Fibroblast of mammary gland (primary cell): Measurements from ENCODE around the gene TTC3.

Source experiments
- DNase-seq: peaks from one replicate; pipeline ENCODE4 v3.0.0-alpha.2; 2010; ENCODE audit warnings: low read depth
- H3K4me3 ChIP-seq: 2 replicates; pipeline ENCODE4 v1.5.1; 2011; ENCODE audit warnings: low read depth, mild to moderate bottlenecking, low read length, moderate library complexity; ENCODE audit not compliant: control insufficient read depth
- TF ChIP-seq, protein P1 (sequence below): conservative IDR thresholded peaks from 2 replicates; pipeline ENCODE4 v1.5.1; 2011; ENCODE audit warnings: low read depth, low read length, inconsistent platforms; ENCODE audit not compliant: control insufficient read depth, insufficient read depth

The TTC3 gene

DNA sequence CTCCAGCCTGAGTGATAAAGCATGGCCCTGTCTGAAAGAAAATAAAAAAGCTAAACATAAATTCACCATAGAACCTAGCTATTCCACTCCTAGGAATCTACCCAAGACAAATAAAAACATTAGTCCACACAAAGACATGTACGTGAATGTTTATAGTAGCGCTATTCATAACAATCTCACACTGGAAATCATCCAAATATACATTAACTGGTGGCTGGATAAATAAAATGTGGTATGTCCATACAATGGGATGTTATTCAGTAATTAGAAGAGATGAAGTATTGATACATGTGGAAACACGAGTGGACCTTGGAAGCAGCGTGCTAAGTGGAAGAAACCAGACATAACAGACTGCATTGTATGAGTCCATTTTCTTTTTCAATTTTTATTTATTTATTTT is 36.9 kb upstream of the TTC3 start:
- H3K4me3 ChIP-seq, result no peak overlapping the region
- DNase-seq, result no peak
- TF ChIP-seq, protein P1, sequence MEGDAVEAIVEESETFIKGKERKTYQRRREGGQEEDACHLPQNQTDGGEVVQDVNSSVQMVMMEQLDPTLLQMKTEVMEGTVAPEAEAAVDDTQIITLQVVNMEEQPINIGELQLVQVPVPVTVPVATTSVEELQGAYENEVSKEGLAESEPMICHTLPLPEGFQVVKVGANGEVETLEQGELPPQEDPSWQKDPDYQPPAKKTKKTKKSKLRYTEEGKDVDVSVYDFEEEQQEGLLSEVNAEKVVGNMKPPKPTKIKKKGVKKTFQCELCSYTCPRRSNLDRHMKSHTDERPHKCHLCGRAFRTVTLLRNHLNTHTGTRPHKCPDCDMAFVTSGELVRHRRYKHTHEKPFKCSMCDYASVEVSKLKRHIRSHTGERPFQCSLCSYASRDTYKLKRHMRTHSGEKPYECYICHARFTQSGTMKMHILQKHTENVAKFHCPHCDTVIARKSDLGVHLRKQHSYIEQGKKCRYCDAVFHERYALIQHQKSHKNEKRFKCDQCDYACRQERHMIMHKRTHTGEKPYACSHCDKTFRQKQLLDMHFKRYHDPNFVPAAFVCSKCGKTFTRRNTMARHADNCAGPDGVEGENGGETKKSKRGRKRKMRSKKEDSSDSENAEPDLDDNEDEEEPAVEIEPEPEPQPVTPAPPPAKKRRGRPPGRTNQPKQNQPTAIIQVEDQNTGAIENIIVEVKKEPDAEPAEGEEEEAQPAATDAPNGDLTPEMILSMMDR, result no peak

DNA sequence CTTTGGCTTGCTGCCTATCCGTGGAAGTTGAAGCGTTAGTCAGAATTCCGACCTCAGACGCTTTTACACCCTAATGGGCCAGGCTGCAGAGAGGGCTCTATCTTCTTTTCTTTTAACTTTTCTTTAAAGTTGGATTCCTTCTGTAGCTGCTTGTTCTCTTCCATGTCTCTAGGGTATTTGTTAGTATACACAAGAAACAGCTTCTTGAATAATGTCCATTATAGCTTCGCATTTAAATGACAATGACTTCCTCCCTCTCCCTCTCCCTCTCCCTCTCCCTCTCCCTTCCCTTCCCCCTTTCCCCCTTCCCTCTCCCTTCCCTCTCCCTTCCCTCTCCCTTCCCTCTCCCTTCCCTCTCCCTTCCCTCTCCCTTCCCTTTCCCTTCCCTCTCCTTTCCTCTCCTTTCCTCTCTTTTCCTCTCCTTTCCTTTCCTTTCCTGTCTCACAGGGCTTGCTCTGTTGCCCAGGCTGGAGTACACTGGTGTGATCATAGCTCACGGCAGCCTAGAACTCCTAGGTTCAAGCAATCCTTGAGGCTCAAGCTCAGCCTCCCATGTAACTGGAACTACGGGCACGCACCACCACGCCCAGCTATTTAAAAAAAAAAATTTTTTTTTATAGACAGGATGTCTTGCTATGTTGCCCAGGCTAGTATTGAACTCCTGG is 33.5 kb upstream of the TTC3 start:
- DNase-seq, result no peak
- TF ChIP-seq, protein P1, result no peak
- H3K4me3 ChIP-seq, result no peak overlapping the region

DNA sequence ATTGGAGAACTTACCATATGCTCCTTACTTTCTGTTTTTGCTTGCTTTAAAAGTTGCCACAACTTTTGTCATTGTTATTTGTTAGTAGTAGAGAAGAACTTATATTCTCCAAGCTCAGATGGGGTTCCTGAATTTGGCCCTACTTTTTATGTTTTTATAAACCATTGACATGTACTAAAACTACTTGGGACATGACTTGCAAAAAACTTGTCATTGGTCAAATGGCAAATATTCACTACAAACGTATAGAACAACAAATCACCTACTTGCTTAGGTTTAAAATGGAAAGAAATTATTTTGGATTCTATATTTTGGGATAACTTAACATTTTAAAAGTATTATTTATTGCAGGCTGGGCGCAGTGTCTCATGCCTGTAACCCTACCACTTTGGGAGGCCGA is 32.8 kb upstream of the TTC3 start:
- no peak overlapping the region for H3K4me3 ChIP-seq
- TF ChIP-seq, protein P1, result no peak
- no peak for DNase-seq

DNA sequence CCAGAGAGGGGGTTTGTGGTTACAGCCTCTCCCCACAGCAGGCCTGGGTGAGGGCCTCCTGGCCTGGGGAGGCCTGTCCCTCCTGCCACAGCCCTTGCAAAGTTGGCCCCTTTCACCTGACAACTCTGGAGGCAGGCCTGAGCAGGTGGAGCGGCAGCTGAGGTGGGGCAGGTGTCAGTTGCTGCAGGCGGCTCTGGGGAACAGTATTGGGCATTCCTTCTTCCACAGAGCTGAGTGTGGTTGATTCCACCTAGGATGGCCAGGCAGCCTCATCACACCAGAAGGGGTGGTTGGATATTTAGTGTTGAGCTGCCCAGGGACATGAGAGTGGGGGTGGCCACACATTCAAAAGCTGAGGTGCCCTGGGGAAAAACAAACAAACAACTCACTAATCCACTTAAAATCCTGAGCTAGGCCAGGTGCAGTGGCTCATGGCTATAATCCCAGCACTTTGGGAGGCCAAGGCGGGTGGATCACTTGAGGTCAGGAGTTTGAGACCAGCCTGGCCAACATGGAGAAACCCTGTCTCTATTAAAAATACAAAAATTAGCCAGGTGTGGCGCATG is 31.3 kb upstream of the TTC3 start:
- H3K4me3 ChIP-seq, result no peak overlapping the region
- TF ChIP-seq, protein P1, result no peak
- DNase-seq, result no peak

- H3K4me3 ChIP-seq, result no peak overlapping the region
- TF ChIP-seq, protein P1, result no peak
- no peak for DNase-seq
Observed at GRCh38 chr21:37043818-37044217, 29.2 kb upstream of the TTC3 start.

- H3K4me3 ChIP-seq, result no peak overlapping the region
- TF ChIP-seq, protein P1, result no peak
- no peak for DNase-seq
Observed at GRCh38 chr21:37044643-37045042, 28.4 kb upstream of the TTC3 start.
